HCT116 (cell line): ENCODE results near the gene VAPA. TPM values are rescaled to one million over a fixed set of nuclear protein-coding genes. Genes with fewer than 3 reads are reported as not detected.

Experiments
- ATAC-seq: fragments of 200-7000 bp; cut with Tn5 transposase; 2 replicates; pipeline ENCODE4 v1.9.1; 2020; ENCODE audit warnings: mild to moderate bottlenecking, moderate library complexity
- BruUV-seq: library from RNA; stranded (reverse); fragments of 400-500 nt; replicated peaks from 2 replicates; lab custom pipeline; 2021; lab: Mats Ljungman, UMichigan
- CTCF ChIA-PET: fragments of 300-600 bp; sonication (Branson Sonifier 250); formaldehyde crosslinking; loops from one replicate; lab custom pipeline; 2021; ENCODE audit warnings: antibody characterized with exemption; lab: Charles Lee
- POLR2A ChIA-PET: fragments of 300-600, 350-600 bp; sonication (Branson Sonifier 250); formaldehyde crosslinking; loops from one replicate; lab custom pipeline; 2021; ENCODE audit warnings: antibody characterized with exemption; lab: Charles Lee
- RAD21 ChIA-PET, 2 experiments: fragments of 300-600 bp; sonication (Branson Sonifier 250); formaldehyde crosslinking; loops; one replicate each; lab custom pipeline; 2023; ENCODE audit warnings: low total read pairs in 2 of 2; ENCODE audit not compliant: uncharacterized antibody in 2 of 2, unreplicated experiment in 2 of 2, low non-redundant PET in 1 of 2; lab: Charles Lee
- DNase-seq: peaks from one replicate; pipeline ENCODE4 v3.0.0-alpha.2; 2010; ENCODE audit warnings: low read depth, low spot score
- H2AFZ ChIP-seq: fragments of 200-600 bp; shearing (Covaris generic), sonication (generic); 2 replicates; pipeline ENCODE4 v1.6.1; 2017; ENCODE audit warnings: low read depth, mixed run types, mixed read lengths, antibody characterized with exemption, low read length; ENCODE audit not compliant: poor library complexity, severe bottlenecking
- H3K27ac ChIP-seq: 2 replicates; pipeline ENCODE4 v1.5.1; 2012; ENCODE audit warnings: low read depth, low read length
- H3K27me3 ChIP-seq: fragments of 200-600 bp; sonication (generic); 2 replicates; pipeline ENCODE4 v1.6.1; 2016; ENCODE audit warnings: mixed run types, low read length, mixed read lengths; ENCODE audit not compliant: insufficient read depth
- H3K36me3 ChIP-seq, 2 experiments: fragments of 200-500 bp in 1 of 2; fragments of 200-600 bp in 1 of 2; sonication (Bioruptor generic) in 1 of 2; sonication (generic) in 1 of 2; 2 replicates each; pipeline versions ENCODE4 v1.5.1 to v1.6.1; 2014 to 2016; ENCODE audit warnings: low read length in 2 of 2, inconsistent platforms in 1 of 2, mixed read lengths in 1 of 2, mixed run types in 1 of 2; ENCODE audit not compliant: insufficient read depth in 2 of 2, control insufficient read depth in 1 of 2
- H3K4me1 ChIP-seq, 2 experiments: fragments of 200-600 bp in 1 of 2; sonication (generic) in 1 of 2; 2 replicates each; pipeline versions ENCODE4 v1.5.1 to v1.6.1; 2012 to 2017; ENCODE audit warnings: low read length in 2 of 2, inconsistent platforms in 1 of 2, mild to moderate bottlenecking in 1 of 2, mixed read lengths in 1 of 2, mixed run types in 1 of 2, moderate library complexity in 1 of 2; ENCODE audit not compliant: insufficient read depth in 2 of 2, control insufficient read depth in 1 of 2
- H3K4me2 ChIP-seq: fragments of 200-600 bp; sonication (generic); 2 replicates; pipeline ENCODE4 v1.6.1; 2017; ENCODE audit warnings: mixed run types, low read length, mixed read lengths
- H3K4me3 ChIP-seq, 2 experiments: fragments of 200-600 bp in 1 of 2; sonication (generic) in 1 of 2; replicated peaks in 1 of 2; 2 replicates each; pipeline ENCODE4 v1.5.1; 2011 to 2016; ENCODE audit warnings: low read length in 2 of 2, control low read depth in 1 of 2, low read depth in 1 of 2, mild to moderate bottlenecking in 1 of 2, mixed read lengths in 1 of 2, mixed run types in 1 of 2
- H3K79me2 ChIP-seq: fragments of 200-600 bp; sonication (generic); 2 replicates; pipeline ENCODE4 v1.6.1; 2017; ENCODE audit warnings: mild to moderate bottlenecking, mixed run types, low read length, moderate library complexity, mixed read lengths; ENCODE audit not compliant: insufficient read depth
- H3K9ac ChIP-seq: fragments of 200-600 bp; sonication (generic); 2 replicates; pipeline ENCODE4 v1.6.1; 2016; ENCODE audit warnings: low read length, mixed read lengths
- H3K9me2 ChIP-seq: fragments of 200-600 bp; sonication (generic), shearing (Covaris generic); 2 replicates; pipeline ENCODE4 v1.6.1; 2017; ENCODE audit warnings: mixed run types, mild to moderate bottlenecking, moderate library complexity; ENCODE audit not compliant: insufficient read depth
- H3K9me3 ChIP-seq, 2 experiments: fragments of 200-500 bp in 1 of 2; fragments of 200-600 bp in 1 of 2; sonication (Bioruptor generic) in 1 of 2; sonication (generic) in 1 of 2; 2 replicates each; pipeline ENCODE4 v1.6.1; 2014 to 2017; ENCODE audit warnings: low read length in 2 of 2, mixed read lengths in 2 of 2, inconsistent platforms in 1 of 2, low read depth in 1 of 2, mild to moderate bottlenecking in 1 of 2, mixed run types in 1 of 2, moderate library complexity in 1 of 2; ENCODE audit not compliant: control insufficient read depth in 1 of 2, insufficient read depth in 1 of 2
- H4K20me1 ChIP-seq: fragments of 200-600 bp; sonication (generic), shearing (Covaris generic); 2 replicates; pipeline ENCODE4 v1.6.1; 2017; ENCODE audit warnings: mixed run types, mild to moderate bottlenecking, moderate library complexity; ENCODE audit not compliant: insufficient read depth
- CBX3 ChIP-seq: IDR thresholded peaks from 2 replicates; pipeline ENCODE4 v1.6.1; 2012; ENCODE audit warnings: low read depth
- CTCF ChIP-seq, 3 experiments: fragments of 200-600 bp in 1 of 3; sonication (generic) in 1 of 3; IDR thresholded peaks in 2 of 3; conservative IDR thresholded peaks in 1 of 3; 2 replicates each; pipeline ENCODE4 v1.5.1; 2012 to 2017; ENCODE audit warnings: low read depth in 2 of 3, low read length in 2 of 3, antibody characterized with exemption in 1 of 3, borderline replicate concordance in 1 of 3, control low read depth in 1 of 3, mild to moderate bottlenecking in 1 of 3, mixed read lengths in 1 of 3, mixed run types in 1 of 3, moderate library complexity in 1 of 3; ENCODE audit not compliant: insufficient read depth in 1 of 3
- EGR1 ChIP-seq: IDR thresholded peaks from 2 replicates; pipeline ENCODE4 v1.6.1; 2012; ENCODE audit warnings: low read depth
- ELF1 ChIP-seq: IDR thresholded peaks from 2 replicates; pipeline ENCODE4 v1.6.1; 2012; ENCODE audit warnings: low read depth, borderline replicate concordance
- EZH2 ChIP-seq: fragments of 200-600 bp; sonication (generic); IDR thresholded peaks from 2 replicates; pipeline ENCODE4 v1.6.1; 2017; ENCODE audit warnings: antibody characterized with exemption, mixed run types
- EZH2phosphoT487 ChIP-seq: fragments of 200-600 bp; IDR thresholded peaks from 2 replicates; pipeline ENCODE4 v1.6.1; 2018; ENCODE audit warnings: antibody characterized with exemption, borderline replicate concordance
- FOSL1 ChIP-seq: IDR thresholded peaks from 2 replicates; pipeline ENCODE4 v1.6.1; 2012; ENCODE audit warnings: low read depth
- JUND ChIP-seq: IDR thresholded peaks from 2 replicates; pipeline ENCODE4 v1.6.1; 2012
- MAX ChIP-seq: IDR thresholded peaks from 2 replicates; pipeline ENCODE4 v1.6.1; 2012
- POLR2A ChIP-seq: IDR thresholded peaks from 2 replicates; pipeline ENCODE4 v1.7.0; 2011; ENCODE audit warnings: borderline replicate concordance; ENCODE audit not compliant: insufficient read depth, insufficient read length; ENCODE audit errors: extremely low read depth
- POLR2AphosphoS5 ChIP-seq: IDR thresholded peaks from 2 replicates; pipeline ENCODE4 v1.6.1; 2011; ENCODE audit warnings: mild to moderate bottlenecking, low read depth, low read length, moderate library complexity
- RAD21 ChIP-seq: IDR thresholded peaks from 2 replicates; pipeline ENCODE4 v1.6.1; 2012; ENCODE audit warnings: low read depth, mild to moderate bottlenecking
- REST ChIP-seq: IDR thresholded peaks from 2 replicates; pipeline ENCODE4 v1.6.1; 2012; ENCODE audit warnings: low read depth
- SIN3A ChIP-seq: IDR thresholded peaks from 2 replicates; pipeline ENCODE4 v1.6.1; 2012; ENCODE audit warnings: low read depth
- SP1 ChIP-seq: IDR thresholded peaks from 2 replicates; pipeline ENCODE4 v1.6.1; 2012; ENCODE audit warnings: low read depth
- SRF ChIP-seq: IDR thresholded peaks from 2 replicates; pipeline ENCODE4 v1.6.1; 2012; ENCODE audit warnings: low read depth
- TCF7L2 ChIP-seq: IDR thresholded peaks from 2 replicates; pipeline ENCODE4 v1.7.0; 2011; ENCODE audit warnings: borderline replicate concordance, inconsistent platforms; ENCODE audit not compliant: insufficient read depth, insufficient read length; ENCODE audit errors: extremely low read depth
- YY1 ChIP-seq: IDR thresholded peaks from 2 replicates; pipeline ENCODE4 v1.6.1; 2011; ENCODE audit warnings: low read length, low read depth, moderate library complexity, mild to moderate bottlenecking; ENCODE audit not compliant: insufficient replicate concordance; ENCODE audit errors: extremely low read depth
- ZBTB33 ChIP-seq: IDR thresholded peaks from 2 replicates; pipeline ENCODE4 v1.6.1; 2011; ENCODE audit warnings: mild to moderate bottlenecking, low read length, moderate library complexity; ENCODE audit not compliant: insufficient replicate concordance; ENCODE audit errors: extremely low read depth
- ZFX ChIP-seq: fragments of 450-650 bp; IDR thresholded peaks from 2 replicates; pipeline ENCODE4 v1.6.1; 2017
- intact Hi-C: fragments of 100-400 bp; cut with micrococcal nuclease; formaldehyde crosslinking; loops from 2 replicates; pipeline ENCODE4 v1.10.0; 2022
- total RNA-seq: library from RNA; stranded (reverse); gene quantifications from one replicate; pipeline ENCODE4 v1.2.1, GENCODE V29; 2021; ENCODE audit not compliant: unreplicated experiment

VAPA gene
- total RNA-seq, 1 experiment from 2014 or later = 295 TPM

GRCh38 chr18:9965711-9966624, 52.2 kb downstream of the VAPA start:
- H3K27ac ChIP-seq = no peak overlapping the region
- H3K4me1 ChIP-seq = no peaks in the 10 kb centered on the region; a peak in 1 of 4 replicates
- H3K4me3 ChIP-seq = no peak overlapping the region
- no peak overlapping the region for H3K4me2 ChIP-seq
- RAD21 ChIA-PET = no interaction called here
- BruUV-seq = no TSS peak
- no peak for DNase-seq
- no peaks in the 10 kb centered on the region for H3K27me3 ChIP-seq
- H4K20me1 ChIP-seq = no peaks in the 10 kb centered on the region
- H3K9ac ChIP-seq = no peak overlapping the region
- no peaks in the 10 kb centered on the region for H3K79me2 ChIP-seq
- ATAC-seq = peak; percentile 39; the same call in 1 of the 2 replicates
- TF ChIP-seq ELF1 (no peak), SP1 (no peak), POLR2AphosphoS5 (no peak), TCF7L2 (no peak), POLR2A (no peak), JUND (no peak), EGR1 (no peak), FOSL1 (no peak), CTCF (IDR thresholded peaks at IDR 0.05 in 2 of 3, conservative IDR thresholded peaks at IDR 0.05 in 1 of 3; ENCODE audit: borderline replicate concordance in 1 of 3, insufficient read depth in 1 of 3, low read depth in 2 of 3, low read length in 2 of 3) (no peak), SIN3A (no peak), CBX3 (no peak), SRF (no peak), REST (no peak), MAX (no peak), RAD21 (no peak), ZFX (no peak), EZH2phosphoT487 (no peak), YY1 (no peak), EZH2 (no peak), ZBTB33 (no peak)
- no peak overlapping the region for H2AFZ ChIP-seq
- no peaks in the 10 kb centered on the region for H3K9me3 ChIP-seq
- intact Hi-C loops = no loop called here
- CTCF ChIA-PET = no interaction called here
- no peaks in the 10 kb centered on the region for H3K9me2 ChIP-seq
- POLR2A ChIA-PET = no interaction called here
- H3K36me3 ChIP-seq = no peaks in the 10 kb centered on the region
